Right lobe of liver (tissue), 6 donors: Measurements from ENCODE around the gene KCNQ5. TPM values are rescaled to one million over a fixed set of nuclear protein-coding genes. Genes with fewer than 3 reads are reported as not detected.

Experiments used
- ATAC-seq, 4 donors: fragments of 200-7000 bp; cut with Tn5 transposase; one replicate each; pipeline ENCODE4 v1.9.1; 2020; ENCODE audit warnings: mild to moderate bottlenecking in 4 of 4, moderate library complexity in 4 of 4
- DNase-seq, 3 donors: peaks; one replicate each; pipeline ENCODE4 v3.0.0-alpha.2; 2020
- H3K27ac ChIP-seq, 3 donors: fragments of 200-600 bp; one replicate each; pipeline ENCODE4 v1.8.0; 2022
- H3K27me3 ChIP-seq, 2 donors: fragments of 200-600 bp; one replicate each; pipeline ENCODE4 v1.8.0; 2022
- H3K36me3 ChIP-seq, 4 donors: fragments of 200-600 bp; sonication (generic) in 1 of 4; one replicate each; pipeline versions ENCODE4 v1.5.1 to v1.8.0; 2017 to 2022; ENCODE audit warnings: control low read depth in 1 of 4
- H3K4me1 ChIP-seq, 4 donors: fragments of 200-600 bp; sonication (generic) in 1 of 4; one replicate each; pipeline versions ENCODE4 v1.5.1 to v1.8.0; 2017 to 2022; ENCODE audit warnings: control low read depth in 1 of 4
- H3K4me3 ChIP-seq, 3 donors: fragments of 200-600 bp; one replicate each; pipeline ENCODE4 v1.8.0; 2022
- H3K9me3 ChIP-seq, 4 donors: fragments of 200-600 bp; sonication (generic) in 1 of 4; one replicate each; pipeline versions ENCODE4 v1.5.1 to v1.8.0; 2017 to 2022; ENCODE audit warnings: control low read depth in 1 of 4
- CTCF ChIP-seq, 4 donors: fragments of 200-600 bp in 3 of 4; fragments of 450-650 bp in 1 of 4; IDR thresholded peaks; one replicate each; pipeline versions ENCODE4 v1.5.1 to v1.8.0; 2016 to 2022; ENCODE audit warnings: antibody characterized with exemption in 4 of 4, mild to moderate bottlenecking in 2 of 4
- POLR2A ChIP-seq: fragments of 450-650 bp; IDR thresholded peaks from one replicate; pipeline ENCODE4 v1.6.1; 2017; ENCODE audit warnings: antibody characterized with exemption, mild to moderate bottlenecking
- WGBS: methylation state at CpG from one replicate; pipeline ENCODE4 v1.1.6; 2018; ENCODE audit warnings: low coverage, low lambda C conversion rate; ENCODE audit not compliant: insufficient coverage; ENCODE audit errors: missing lambda C conversion rate; 5-methylcytosine and 5-hydroxymethylcytosine counted together
- intact Hi-C, 2 donors: fragments of 100-400 bp; cut with DNase I; formaldehyde crosslinking; loops; one replicate each; pipeline versions ENCODE4 v1.11.2 to v1.14.1; 2022
- total RNA-seq, 6 experiments: library from RNA; depleted of rRNA in 2 of 6; stranded (reverse); fragments of >200 nt in 2 of 6; fragmentation: NEBNext Ultra II Directional in 3 of 6; extraction: Animal tissue kit (Norgen Biotek cat#: 25700) in 3 of 6; gene quantifications; one replicate each; pipeline versions ENCODE4 v1.1.0 to v1.2.4, GENCODE V29; 2016 to 2023
- donor health status: DM: no; HTN: yes; CAD: no.
- donor health status: DM: no; HTN: no; CAD: no.
- donor health status: DM: no; HTN: no; CAD: no.
- donor health status: DM: no; HTN: yes; CAD: no.
- donor health status: DM: no; HTN: yes; CAD: no.

KCNQ5 gene
- total RNA-seq, 6 experiments from 2014 or later: 0.04 to 0.11 TPM; not detected in 4

GRCh38 chr6:73169111-73169510, 547.2 kb downstream of the KCNQ5 start:
- WGBS: 39% methylated on average over 4 of the region's 4 CpGs
- Histone ChIP-seq H3K36me3 (no peaks in the 10 kb centered on the region), H3K4me1 (no peaks in the 10 kb centered on the region), H3K9me3 (no peaks in the 10 kb centered on the region), H3K27me3 (no peaks in the 10 kb centered on the region), H3K4me3 (no peak overlapping the region), H3K27ac (no peak overlapping the region)
- no peak for ATAC-seq
- intact Hi-C loops: no loop called here
- no peak for DNase-seq
- TF ChIP-seq POLR2A (no peak), CTCF (IDR thresholded peaks at IDR 0.05) (no peak)

DNA sequence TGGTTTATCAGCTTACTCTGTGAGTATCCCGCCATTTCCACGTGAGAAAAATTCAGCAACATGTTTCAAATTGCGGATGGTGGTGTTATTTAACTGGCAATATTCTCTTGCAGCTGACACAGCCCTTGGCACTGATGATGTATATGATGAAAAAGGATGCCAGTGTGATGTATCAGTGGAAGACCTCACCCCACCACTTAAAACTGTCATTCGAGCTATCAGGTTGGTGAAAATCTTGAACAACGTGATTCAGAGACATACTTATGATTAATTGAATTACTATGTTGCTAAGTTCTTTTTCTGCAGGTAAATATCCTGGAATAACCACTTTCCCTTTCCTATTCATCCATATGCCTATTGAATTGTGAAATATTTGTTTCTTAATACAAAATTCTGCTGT, 547.8 kb downstream of the KCNQ5 start:
- intact Hi-C loops: no loop called here
- 68% methylated on average over 5 of the region's 5 CpGs for WGBS

DNA sequence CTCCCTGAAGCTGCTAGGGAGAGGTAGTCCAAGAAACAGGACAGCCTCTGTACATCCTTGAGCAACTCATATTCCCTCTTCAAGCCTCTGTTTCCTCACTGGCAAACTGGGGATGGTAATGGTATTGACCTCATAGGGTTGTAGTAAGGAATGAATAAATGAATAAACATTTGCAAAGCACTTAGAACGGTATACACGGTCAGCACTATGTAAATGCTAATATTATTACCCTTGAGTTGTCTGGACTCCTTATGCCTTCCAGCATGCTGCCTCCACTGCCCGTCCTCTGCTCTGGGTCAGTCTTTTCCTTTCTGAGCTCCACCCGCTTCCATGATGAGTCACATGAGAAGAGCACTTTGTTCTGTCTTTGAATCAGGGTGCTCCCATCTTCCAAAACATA, 552.8 kb downstream of the KCNQ5 start:
- DNase-seq (no peak), ATAC-seq (no peak)
- Histone ChIP-seq H3K9me3 (no peaks in the 10 kb centered on the region), H3K4me1 (no peaks in the 10 kb centered on the region), H3K27ac (no peak overlapping the region), H3K4me3 (no peak overlapping the region), H3K36me3 (no peaks in the 10 kb centered on the region), H3K27me3 (no peaks in the 10 kb centered on the region)
- 67% methylated on average over 3 of the region's 4 CpGs for WGBS
- intact Hi-C loops: no loop called here
- no peak for TF ChIP-seq CTCF (IDR thresholded peaks at IDR 0.05)

More for the DNA sequence above, 547.8 kb downstream of the KCNQ5 start:
- no peaks in the 10 kb centered on the region for H3K27me3 ChIP-seq
- no peaks in the 10 kb centered on the region for H3K36me3 ChIP-seq
- H3K4me3 ChIP-seq: no peak overlapping the region
- no peaks in the 10 kb centered on the region for H3K4me1 ChIP-seq
- H3K9me3 ChIP-seq: no peaks in the 10 kb centered on the region
- no peak overlapping the region for H3K27ac ChIP-seq
- ATAC-seq (no peak), DNase-seq (no peak)
- TF ChIP-seq CTCF (IDR thresholded peaks at IDR 0.05) (no peak), POLR2A (no peak)

- Histone ChIP-seq H3K27ac (no peak overlapping the region), H3K36me3 (no peaks in the 10 kb centered on the region), H3K9me3 (no peaks in the 10 kb centered on the region), H3K4me3 (no peak overlapping the region), H3K4me1 (no peaks in the 10 kb centered on the region), H3K27me3 (no peaks in the 10 kb centered on the region)
- 72% methylated on average over 5 of the region's 6 CpGs for WGBS
- ATAC-seq (no peak), DNase-seq (no peak)
- TF ChIP-seq CTCF (IDR thresholded peaks at IDR 0.05) (no peak), POLR2A (no peak)
- intact Hi-C loops: no loop called here
Observed at GRCh38 chr6:73176057-73176456, 554.2 kb downstream of the KCNQ5 start.
